ENCODE measurements around the gene MED8. TPM values are rescaled to one million over a fixed set of nuclear protein-coding genes. Genes with fewer than 3 reads are reported as not detected.

MED8 gene
- total and polyA plus RNA-seq, 10 of the 15 experiments (the other 5 are each of a cell fraction or from before 2014, with no cell fraction given), result 20.2 to 61.7 (median 39.5) TPM

DNA sequence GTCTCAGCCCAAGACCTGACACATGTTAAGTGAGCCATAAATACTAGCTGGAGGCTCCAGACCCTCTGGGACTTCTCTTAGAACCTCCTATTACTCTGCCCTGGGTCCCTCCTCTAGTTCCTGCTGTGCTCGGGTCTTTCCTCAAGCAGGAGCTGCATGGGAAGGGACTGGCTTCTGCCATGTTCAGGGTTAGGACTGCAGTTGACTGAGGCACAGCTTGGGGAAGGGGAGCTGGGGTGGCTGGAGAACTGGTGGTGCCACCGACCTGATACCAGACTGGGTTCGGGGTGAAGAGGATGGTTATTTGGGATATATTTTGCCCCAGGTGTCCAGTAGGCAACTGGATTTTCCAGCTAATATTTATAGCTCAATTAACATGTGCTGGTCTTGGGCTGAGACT lies 48.4 kb upstream of the MED8 start:
- 0 out of 2 replicates have a peak, but pooled peaks cover 4% of the 10 kb centered on the region for H4K20me1 ChIP-seq (ENCODE audit: control insufficient read depth, insufficient read depth)
- H3K4me2 ChIP-seq (ENCODE audit: control insufficient read depth, insufficient read depth), result no peak overlapping the region
- in situ Hi-C loops (cut with MboI), result no loop called here
- H3K79me2 ChIP-seq (ENCODE audit: control insufficient read depth, insufficient read depth, low read length), result no peaks in the 10 kb centered on the region
- H3K9me3 ChIP-seq (replicated peaks; ENCODE audit: control insufficient read depth, insufficient read depth, low read length), result no peaks in the 10 kb centered on the region
- FAIRE-seq (no peak), DNase-seq (ENCODE audit: low read depth, low spot score) (no peak), ATAC-seq (no peak)
- H3K36me3 ChIP-seq (ENCODE audit: control insufficient read depth in 2 of 2, insufficient read depth in 2 of 2, low read length in 1 of 2), result peaks cover 4 to 38% of the 10 kb centered on the region in 2 experiments; a peak in 3 of 4 replicates
- no peaks in the 10 kb centered on the region for H3K27me3 ChIP-seq (replicated peaks in 1 of 2; ENCODE audit: control insufficient read depth in 2 of 2, insufficient read depth in 2 of 2, low read length in 1 of 2)
- CTCF ChIA-PET, result interaction anchor here (1.0 kb wide), 1 partner anchor 211 kb away, joined by 3 read pairs; no protein-coding TSS in a partner anchor
- no peak overlapping the region for H3K27ac ChIP-seq (ENCODE audit: control insufficient read depth, insufficient read depth)
- no TSS peak for BruUV-seq (replicated peaks)
- WGBS (ENCODE audit: insufficient coverage, insufficient replicate concordance, low lambda C conversion rate, missing lambda C conversion rate), result 85% methylated on average over 3 of the region's 3 CpGs
- no peak overlapping the region for H3K4me3 ChIP-seq
- POLR2A ChIA-PET, result no interaction called here
- no peaks in the 10 kb centered on the region for H3K4me1 ChIP-seq (ENCODE audit: control insufficient read depth, insufficient read depth, low read length)
- TF ChIP-seq PAX5 (IDR thresholded peaks at IDR 0.05; ENCODE audit: borderline replicate concordance, low read depth, low read length) (no peak), CHD4 (IDR thresholded peaks at IDR 0.05) (no peak), FOXK2 (IDR thresholded peaks at IDR 0.05) (no peak), SMAD1 (IDR thresholded peaks at IDR 0.05; ENCODE audit: low read depth, partially characterized antibody) (no peak), BACH1 (IDR thresholded peaks at IDR 0.05; ENCODE audit: borderline replicate concordance) (no peak), POLR2AphosphoS5 (IDR thresholded peaks at IDR 0.05; ENCODE audit: low read length) (no peak), EP300 (IDR thresholded peaks at IDR 0.05; ENCODE audit: borderline replicate concordance in 1 of 2, control insufficient read depth in 1 of 2, low read depth in 2 of 2, low read length in 2 of 2) (no peak), MXI1 (IDR thresholded peaks at IDR 0.05; ENCODE audit: low read depth, low read length) (no peak), SUZ12 (IDR thresholded peaks at IDR 0.05; ENCODE audit: unreplicated experiment) (no peak), HCFC1 (IDR thresholded peaks at IDR 0.05; ENCODE audit: low read length) (no peak), IKZF1 (conservative IDR thresholded peaks at IDR 0.05) (no peak), ETV6 (conservative IDR thresholded peaks at IDR 0.05 in 1 of 2, IDR thresholded peaks at IDR 0.05 in 1 of 2; ENCODE audit: borderline replicate concordance in 1 of 2, low read depth in 1 of 2) (no peak), RUNX3 (IDR thresholded peaks at IDR 0.05; ENCODE audit: low read length) (no peak), SP1 (IDR thresholded peaks at IDR 0.05; ENCODE audit: low read depth, low read length) (no peak)
- H2AFZ ChIP-seq (ENCODE audit: control insufficient read depth, low read depth, low read length), result no peak overlapping the region
- H3K9ac ChIP-seq (ENCODE audit: control insufficient read depth, insufficient read depth, low read length), result no peak overlapping the region
- intact Hi-C loops (cut with micrococcal nuclease; ENCODE audit: unreplicated experiment), result no loop called here
- SMC1A ChIA-PET (ENCODE audit: uncharacterized antibody, unreplicated experiment), result interaction anchor here (0.9 kb wide), 1 partner anchor 211 kb away, joined by 3 read pairs; no protein-coding TSS in a partner anchor
- RAD21 ChIA-PET (ENCODE audit: unreplicated experiment), result no interaction called here
